OCI-LY7 (cell line): ENCODE measurements around the gene ZNF33A. TPM values are rescaled to one million over a fixed set of nuclear protein-coding genes. Genes with fewer than 3 reads are reported as not detected.
"Not testable (repeated sequence)": the region's sequence is repeated elsewhere in the genome, so short reads cannot be mapped to it uniquely, and the experiment has no call there.

ENCODE experiments used
- BruUV-seq: library from RNA; stranded (reverse); fragments of 400-500 nt; replicated peaks from 2 replicates; lab custom pipeline; 2021; lab: Mats Ljungman, UMichigan
- CTCF ChIA-PET: fragments of 300-600 bp; sonication (Branson Sonifier 250); formaldehyde crosslinking; loops from one replicate; lab custom pipeline; 2022; ENCODE audit warnings: antibody characterized with exemption; ENCODE audit not compliant: unreplicated experiment; lab: Charles Lee
- POLR2A ChIA-PET: fragments of 300-600 bp; sonication (Branson Sonifier 250); formaldehyde crosslinking; loops from one replicate; lab custom pipeline; 2022; ENCODE audit warnings: antibody characterized with exemption; lab: Charles Lee
- DNase-seq: peaks from one replicate; pipeline ENCODE4 v3.0.0-alpha.2; 2015; ENCODE audit warnings: low spot score
- H2AFZ ChIP-seq: fragments of 200-600 bp; sonication (generic), shearing (Covaris generic); 2 replicates; pipeline ENCODE4 v1.6.1; 2014; ENCODE audit warnings: mild to moderate bottlenecking, antibody characterized with exemption, low read length, moderate library complexity
- H3K27ac ChIP-seq: fragments of 200-600 bp; sonication (generic); 2 replicates; pipeline ENCODE4 v1.5.1; 2014; ENCODE audit warnings: mixed run types, low read depth, mild to moderate bottlenecking, moderate library complexity, low read length, inconsistent platforms; ENCODE audit not compliant: poor library complexity, severe bottlenecking
- H3K36me3 ChIP-seq: fragments of 200-600 bp; sonication (generic); 2 replicates; pipeline ENCODE4 v1.6.1; 2014; ENCODE audit warnings: mild to moderate bottlenecking, antibody characterized with exemption, low read length, moderate library complexity, mixed read lengths; ENCODE audit not compliant: insufficient read depth
- H3K4me1 ChIP-seq: fragments of 200-600 bp; sonication (generic); 2 replicates; pipeline ENCODE4 v1.5.1; 2014; ENCODE audit warnings: mild to moderate bottlenecking, low read length; ENCODE audit not compliant: insufficient read depth, poor library complexity, severe bottlenecking
- H3K4me2 ChIP-seq: fragments of 200-600 bp; sonication (generic); 2 replicates; pipeline ENCODE4 v1.6.1; 2014; ENCODE audit warnings: mild to moderate bottlenecking, low read length
- H3K4me3 ChIP-seq: fragments of 200-600 bp; sonication (generic); 2 replicates; pipeline ENCODE4 v1.5.1; 2014; ENCODE audit warnings: mild to moderate bottlenecking, low read depth, low read length; ENCODE audit not compliant: poor library complexity, severe bottlenecking
- H3K79me2 ChIP-seq: fragments of 200-600 bp; sonication (generic); 2 replicates; pipeline ENCODE4 v1.6.1; 2016; ENCODE audit warnings: low read depth, mild to moderate bottlenecking, low read length, moderate library complexity, mixed read lengths; ENCODE audit not compliant: insufficient read depth
- H3K9me2 ChIP-seq: fragments of 200-600 bp; sonication (generic); 2 replicates; pipeline ENCODE4 v1.6.1; 2016; ENCODE audit warnings: mild to moderate bottlenecking, low read length, mixed read lengths; ENCODE audit not compliant: insufficient read depth
- H3K9me3 ChIP-seq: fragments of 200-600 bp; sonication (generic); 2 replicates; pipeline ENCODE4 v1.6.1; 2014; ENCODE audit warnings: mild to moderate bottlenecking, mixed run types, low read length, mixed read lengths
- H4K20me1 ChIP-seq: fragments of 200-600 bp; sonication (generic); 2 replicates; pipeline ENCODE4 v1.6.1; 2014; ENCODE audit warnings: mild to moderate bottlenecking, antibody characterized with exemption, low read length, moderate library complexity, mixed read lengths; ENCODE audit not compliant: insufficient read depth
- CTCF ChIP-seq: fragments of 200-600 bp; sonication (generic); conservative IDR thresholded peaks from 2 replicates; pipeline ENCODE4 v1.5.1; 2014; ENCODE audit warnings: mild to moderate bottlenecking, antibody characterized with exemption, low read length, moderate library complexity, mixed read lengths
- EZH2phosphoT487 ChIP-seq: fragments of 200-600 bp; sonication (generic); IDR thresholded peaks from 2 replicates; pipeline ENCODE4 v1.6.1; 2018; ENCODE audit warnings: low read depth, borderline replicate concordance, mild to moderate bottlenecking, mixed run types, antibody characterized with exemption, low read length, moderate library complexity, mixed read lengths
- intact Hi-C: fragments of 100-400 bp; cut with micrococcal nuclease; formaldehyde crosslinking; loops from one replicate; pipeline ENCODE4 v1.10.0; 2022; ENCODE audit not compliant: unreplicated experiment
- total RNA-seq, 2 experiments: library from RNA; depleted of rRNA in 1 of 2; stranded (reverse); fragments of >200 nt in 1 of 2; shearing (Covaris generic) in 1 of 2; gene quantifications; 2 replicates each; pipeline ENCODE4 v1.2.3, GENCODE V29; 2014 to 2022

ZNF33A gene
- total RNA-seq, 2 experiments from 2014 or later: 31.2 to 40.2 TPM

DNA sequence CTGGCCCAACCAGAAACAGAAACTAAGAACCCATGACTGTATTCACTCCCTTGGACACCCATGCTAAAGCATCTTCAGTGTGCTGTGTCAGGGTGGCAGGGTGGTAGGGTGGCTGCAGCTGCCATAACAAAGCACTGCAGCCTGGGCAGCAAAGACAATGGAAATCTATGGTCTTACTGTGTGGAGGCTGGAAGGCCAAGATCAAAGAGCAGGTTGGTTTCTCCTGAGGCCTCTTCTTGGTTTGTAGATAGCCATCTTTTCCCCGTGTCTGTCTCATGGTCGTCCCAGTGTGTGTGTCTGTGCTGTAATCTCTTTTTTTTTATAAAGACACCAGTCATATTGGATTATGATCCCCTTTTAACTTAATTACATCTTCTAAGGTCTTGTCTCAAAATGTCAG, 18.8 kb upstream of the ZNF33A start:
- CTCF ChIA-PET: no interaction called here
- BruUV-seq: no TSS peak
- H3K4me1 ChIP-seq: no peaks in the 10 kb centered on the region
- H4K20me1 ChIP-seq: no peaks in the 10 kb centered on the region
- H3K27ac ChIP-seq: no peak overlapping the region
- no peak overlapping the region for H2AFZ ChIP-seq
- H3K9me3 ChIP-seq: no peaks in the 10 kb centered on the region
- H3K4me2 ChIP-seq: no peak overlapping the region
- POLR2A ChIA-PET: interaction anchor here (0.6 kb wide), 1 partner anchor 256 kb away, joined by 3 read pairs; no protein-coding TSS in a partner anchor
- no peak for DNase-seq
- no peaks in the 10 kb centered on the region for H3K79me2 ChIP-seq
- H3K36me3 ChIP-seq: no peaks in the 10 kb centered on the region
- TF ChIP-seq CTCF: no peak
- no peak for TF ChIP-seq EZH2phosphoT487
- no peak overlapping the region for H3K4me3 ChIP-seq
- intact Hi-C loops: no loop called here
- no peaks in the 10 kb centered on the region for H3K9me2 ChIP-seq

DNA sequence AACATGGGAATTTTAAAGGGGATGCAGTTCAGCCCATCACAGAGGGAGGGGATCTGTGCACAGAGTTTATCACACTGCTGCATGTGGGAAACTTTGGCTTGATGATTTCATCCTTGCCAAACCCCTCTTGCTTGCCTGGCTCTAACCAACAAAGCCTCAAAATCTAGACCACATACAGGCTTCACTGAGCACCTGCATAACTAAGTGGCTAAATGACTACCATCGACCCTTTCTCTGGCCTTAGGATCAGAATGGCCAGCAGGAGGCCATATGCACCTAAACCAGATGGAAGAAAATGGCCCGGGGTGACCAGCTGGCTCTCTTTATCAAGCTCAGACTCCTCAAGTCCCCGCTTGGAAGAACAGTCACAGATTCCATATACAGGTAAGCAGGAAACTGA, 18.4 kb upstream of the ZNF33A start:
- H4K20me1 ChIP-seq: no peaks in the 10 kb centered on the region
- DNase-seq: no peak
- TF ChIP-seq CTCF (no peak), EZH2phosphoT487 (no peak)
- no peak overlapping the region for H3K4me3 ChIP-seq
- no peaks in the 10 kb centered on the region for H3K79me2 ChIP-seq
- no peaks in the 10 kb centered on the region for H3K36me3 ChIP-seq
- CTCF ChIA-PET: no interaction called here
- POLR2A ChIA-PET: interaction anchor here (0.6 to 1.3 kb wide), 3 partner anchors 16 to 257 kb away, joined by 3 to 4 read pairs (median 3); partner anchors contain the start of gene ZNF25
- BruUV-seq: no TSS peak
- no peaks in the 10 kb centered on the region for H3K9me2 ChIP-seq
- intact Hi-C loops: no loop called here
- no peak overlapping the region for H3K4me2 ChIP-seq
- H3K4me1 ChIP-seq: no peaks in the 10 kb centered on the region
- no peaks in the 10 kb centered on the region for H3K9me3 ChIP-seq
- no peak overlapping the region for H2AFZ ChIP-seq
- no peak overlapping the region for H3K27ac ChIP-seq

- intact Hi-C loops: not testable (repeated sequence)
Observed at GRCh38 chr10:37998920-37999319, 11.6 kb upstream of the ZNF33A start.

DNA sequence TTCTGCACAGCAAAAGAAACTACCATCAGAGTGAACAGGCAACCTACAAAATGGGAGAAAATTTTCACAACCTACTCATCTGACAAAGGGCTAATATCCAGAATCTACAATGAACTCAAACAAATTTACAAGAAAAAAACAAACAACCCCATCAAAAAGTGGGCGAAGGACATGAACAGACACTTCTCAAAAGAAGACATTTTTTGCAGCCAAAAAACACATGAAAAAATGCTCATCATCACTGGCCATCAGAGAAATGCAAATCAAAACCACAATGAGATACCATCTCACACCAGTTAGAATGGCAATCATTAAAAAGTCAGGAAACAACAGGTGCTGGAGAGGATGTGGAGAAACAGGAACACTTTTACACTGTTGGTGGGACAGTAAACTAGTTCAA, 10.0 kb upstream of the ZNF33A start:
- H3K79me2 ChIP-seq, H4K20me1 ChIP-seq, H3K27ac ChIP-seq, H3K4me1 ChIP-seq, H3K36me3 ChIP-seq, H3K4me2 ChIP-seq, H2AFZ ChIP-seq, POLR2A ChIA-PET, intact Hi-C loops, H3K9me2 ChIP-seq, H3K9me3 ChIP-seq, DNase-seq, BruUV-seq, H3K4me3 ChIP-seq, CTCF ChIA-PET: not testable (repeated sequence)

More at GRCh38 chr10:37998920-37999319, 11.6 kb upstream of the ZNF33A start:
- H3K4me2 ChIP-seq, H3K79me2 ChIP-seq, BruUV-seq, H4K20me1 ChIP-seq, H2AFZ ChIP-seq, H3K9me3 ChIP-seq, H3K27ac ChIP-seq, H3K36me3 ChIP-seq, H3K4me1 ChIP-seq, POLR2A ChIA-PET, CTCF ChIA-PET, H3K9me2 ChIP-seq, DNase-seq, H3K4me3 ChIP-seq: not testable (repeated sequence)
